GM21360 (cell line): ENCODE results near the gene APBB3.
"Not testable (repeated sequence)": the region's sequence is repeated elsewhere in the genome, so short reads cannot be mapped to it uniquely, and the experiment has no call there.

Experiments
- ATAC-seq: cut with Tn5 transposase; IDR thresholded peaks from one replicate; pipeline ENCODE4 v1.9.1; 2021; ENCODE audit warnings: mild to moderate bottlenecking, moderate library complexity; ENCODE audit not compliant: unreplicated experiment

The APBB3 gene

DNA sequence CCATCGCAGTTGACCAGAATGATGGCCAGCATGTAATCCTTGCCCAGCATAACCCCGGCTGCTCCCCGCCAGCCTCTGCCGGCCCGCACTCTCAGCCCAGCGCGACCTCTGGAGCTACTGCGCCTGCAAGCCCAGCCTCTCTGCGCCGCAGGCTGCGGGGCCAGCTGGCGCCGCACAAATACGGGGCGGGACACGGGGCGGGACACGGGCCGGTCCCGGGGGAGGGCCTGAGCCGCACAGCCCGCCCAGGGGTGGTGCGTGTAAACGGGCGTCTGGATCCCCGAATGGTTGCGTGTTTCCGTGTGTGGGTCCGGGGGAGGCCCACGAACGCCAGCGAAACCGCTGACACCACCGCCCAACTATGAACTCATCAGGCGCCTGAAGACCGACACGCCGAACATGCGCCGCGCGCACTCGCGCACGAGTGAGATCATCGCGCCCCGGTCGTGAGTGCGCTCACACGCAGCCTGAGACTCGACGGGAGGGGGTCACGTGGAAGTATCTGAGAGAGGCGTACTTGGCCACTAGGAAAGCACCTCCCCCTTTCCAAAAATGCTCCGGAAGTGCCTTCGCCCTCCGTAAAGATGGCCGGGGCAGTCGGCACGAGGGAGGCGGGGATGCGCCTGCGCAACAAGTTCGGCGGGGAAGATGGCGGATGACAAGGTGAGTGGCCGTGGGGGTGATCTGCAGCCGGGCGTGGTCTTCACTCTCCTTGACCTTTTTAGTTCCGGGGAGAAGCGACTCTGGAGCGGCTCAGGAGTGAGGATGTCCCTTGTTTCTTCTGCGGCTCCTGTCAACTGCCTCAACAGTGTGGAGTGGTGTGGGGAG is at the start of gene APBB3, which contains the start of gene SLC35A4:
Gene APBB3 (minus strand): TSS at position 403 of the 828 bp plus-strand sequence. CDS start 353 bp downstream, at position 50.
Gene SLC35A4 (plus strand): TSS at position 633 of the 828 bp plus-strand sequence. CDS start 2,342 bp downstream, outside the sequence.
- ATAC-seq: peak; percentile 90

DNA sequence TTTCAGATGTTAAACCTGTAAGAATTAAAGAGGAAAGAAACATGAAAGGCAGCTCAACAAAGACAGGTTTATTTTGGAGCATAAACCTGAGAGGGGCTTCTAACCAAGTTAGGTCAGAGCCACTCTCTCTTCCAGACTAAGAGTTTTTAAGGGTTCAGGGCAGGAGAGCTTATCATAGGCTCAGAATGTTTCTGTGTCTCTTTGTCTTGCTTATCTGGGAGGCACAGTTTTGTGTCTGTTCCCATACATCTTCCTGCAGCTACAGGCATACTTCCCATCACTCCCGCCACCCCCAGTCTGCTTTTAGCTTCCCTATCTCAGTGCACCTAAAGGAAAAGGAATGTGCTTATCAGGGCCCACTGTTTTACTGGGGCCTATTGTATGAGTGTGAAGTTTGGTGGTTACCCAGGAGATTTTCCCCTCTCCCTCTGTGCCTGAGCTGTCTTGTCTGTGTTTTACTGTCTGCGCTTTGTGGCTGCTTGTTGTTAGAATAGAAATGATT is 46.7 kb upstream of the APBB3 start:
- ATAC-seq: no peak

DNA sequence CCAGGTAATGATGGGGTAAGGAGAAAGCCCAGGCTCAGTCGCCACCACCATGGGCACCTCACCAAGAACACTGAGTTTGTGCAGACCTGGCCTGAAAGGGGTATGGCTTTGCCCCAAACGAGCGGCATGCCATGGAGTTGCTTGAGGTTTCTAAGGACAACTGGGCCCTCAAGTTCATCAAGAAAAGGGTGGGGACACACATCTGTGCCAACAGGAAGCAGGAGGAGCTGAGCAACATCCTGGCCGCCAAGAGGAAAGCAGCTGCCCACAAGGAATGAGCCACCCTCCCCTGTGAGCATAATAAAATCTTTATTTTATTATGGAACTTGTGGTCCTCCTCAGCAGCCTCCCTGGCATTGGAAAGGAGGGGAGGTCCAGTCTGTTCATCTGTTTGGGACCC is 44.7 kb upstream of the APBB3 start:
- no peak for ATAC-seq

DNA sequence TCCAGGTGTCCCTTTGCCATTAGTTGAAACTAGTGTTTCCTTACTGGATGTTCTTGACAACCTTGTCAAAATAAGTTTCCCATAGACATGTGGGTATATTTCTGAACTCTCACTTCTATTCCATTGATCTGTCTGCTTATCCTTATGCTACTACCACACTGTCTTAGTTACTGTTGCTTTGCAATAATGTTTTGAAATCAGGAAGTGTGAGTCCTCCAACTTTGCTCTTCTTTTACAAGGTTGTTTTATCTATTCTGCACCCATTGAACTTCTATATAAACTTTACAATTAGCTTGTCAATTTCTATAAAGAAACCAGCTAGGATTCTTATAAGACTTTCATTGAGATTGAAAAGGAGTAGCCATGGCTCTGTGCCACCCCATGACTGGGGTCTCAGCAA is 44.3 kb upstream of the APBB3 start:
- no peak for ATAC-seq

DNA sequence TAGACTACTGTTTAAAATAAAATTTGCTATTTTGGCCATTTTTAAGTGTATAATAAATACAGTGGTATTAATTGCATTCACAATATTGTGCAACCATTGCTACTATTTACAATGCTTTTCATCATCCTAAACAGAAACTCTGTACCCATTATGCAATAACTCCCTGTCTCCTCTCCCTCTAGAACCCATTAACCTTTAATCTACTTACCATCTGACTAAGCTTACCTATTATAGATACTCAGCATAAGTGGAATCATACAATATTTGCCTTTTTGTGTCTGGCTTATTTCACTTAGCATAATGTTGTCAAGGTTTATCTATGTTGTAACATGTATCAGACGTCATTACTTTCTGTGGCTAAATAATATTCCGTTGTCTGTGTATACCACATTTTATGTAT is 42.6 kb upstream of the APBB3 start:
- no peak for ATAC-seq

DNA sequence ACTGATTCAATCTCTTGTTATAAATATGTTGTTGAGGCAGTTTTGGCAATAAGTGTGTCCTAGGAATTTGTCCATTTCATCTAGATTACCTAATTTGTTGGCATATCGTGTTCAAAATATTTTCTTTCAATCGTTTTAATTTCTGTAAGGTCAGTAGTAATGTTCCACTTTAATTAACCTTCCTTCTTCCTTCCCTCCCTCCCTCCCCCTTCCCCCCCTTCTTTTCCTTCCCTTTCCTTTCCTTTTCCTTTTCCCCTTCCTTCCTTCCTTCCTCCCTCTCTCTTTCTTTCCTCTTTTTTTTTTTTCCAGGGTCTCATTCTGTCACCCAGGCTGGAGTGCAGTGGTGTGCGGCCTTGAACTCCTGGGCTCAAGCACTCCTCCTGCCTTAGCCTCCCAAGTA is 41.5 kb upstream of the APBB3 start:
- ATAC-seq: no peak

GRCh38 chr5:140603734-140604133 is 39.3 kb upstream of the APBB3 start:
- no peak for ATAC-seq

- ATAC-seq: not testable (repeated sequence)
Measured at GRCh38 chr5:140603446-140603698, 39.0 kb upstream of the APBB3 start.

GRCh38 chr5:140602147-140602546 is 37.7 kb upstream of the APBB3 start:
- ATAC-seq: no peak

- no peak for ATAC-seq
Measured at GRCh38 chr5:140600096-140600495, 35.7 kb upstream of the APBB3 start.

DNA sequence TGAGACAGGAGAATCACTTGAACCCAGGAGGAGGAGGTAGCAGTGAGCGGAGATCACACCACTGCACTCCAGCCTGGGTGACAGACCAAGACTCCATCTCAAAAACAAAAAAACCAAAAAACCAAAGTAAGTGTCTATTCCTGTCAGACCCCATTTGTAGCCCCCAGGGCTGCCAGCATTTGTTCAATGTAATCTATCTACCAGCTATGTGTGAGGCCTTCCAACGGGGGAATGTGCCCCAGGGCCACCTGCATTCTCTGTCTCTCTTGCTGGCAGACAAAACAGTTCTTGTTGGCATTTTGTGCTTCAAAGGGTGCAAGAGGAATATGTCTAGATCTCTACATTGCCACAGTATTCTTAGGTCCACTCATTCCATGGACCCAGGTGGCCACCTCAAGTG is 34.4 kb upstream of the APBB3 start:
- ATAC-seq: no peak

- no peak for ATAC-seq
Measured at GRCh38 chr5:140596321-140596741, 31.9 kb upstream of the APBB3 start.

GRCh38 chr5:140595538-140596300 is 31.3 kb upstream of the APBB3 start:
- ATAC-seq: no peak

DNA sequence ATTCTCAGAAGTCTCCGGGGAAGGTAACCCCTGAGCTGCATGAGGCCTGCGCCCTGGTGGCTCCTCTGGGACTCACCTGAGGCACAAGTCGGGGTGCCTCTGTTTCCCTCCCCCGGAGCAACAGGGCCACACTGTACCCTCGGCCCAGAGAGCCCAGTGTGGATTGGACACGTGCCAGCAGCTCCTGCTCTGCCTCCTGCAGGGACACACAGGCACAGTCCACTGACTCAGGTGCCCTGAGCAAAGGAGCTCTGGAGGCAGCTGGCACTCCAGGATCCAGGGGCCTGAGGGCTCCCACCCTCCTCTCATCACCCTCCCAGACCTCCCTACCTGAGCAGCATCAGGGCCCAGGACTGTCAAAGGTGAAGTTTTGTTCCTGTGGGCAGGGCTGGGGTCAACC is 29.8 kb upstream of the APBB3 start:
- no peak for ATAC-seq

GRCh38 chr5:140593070-140593469 is 28.7 kb upstream of the APBB3 start:
- not testable (repeated sequence) for ATAC-seq

DNA sequence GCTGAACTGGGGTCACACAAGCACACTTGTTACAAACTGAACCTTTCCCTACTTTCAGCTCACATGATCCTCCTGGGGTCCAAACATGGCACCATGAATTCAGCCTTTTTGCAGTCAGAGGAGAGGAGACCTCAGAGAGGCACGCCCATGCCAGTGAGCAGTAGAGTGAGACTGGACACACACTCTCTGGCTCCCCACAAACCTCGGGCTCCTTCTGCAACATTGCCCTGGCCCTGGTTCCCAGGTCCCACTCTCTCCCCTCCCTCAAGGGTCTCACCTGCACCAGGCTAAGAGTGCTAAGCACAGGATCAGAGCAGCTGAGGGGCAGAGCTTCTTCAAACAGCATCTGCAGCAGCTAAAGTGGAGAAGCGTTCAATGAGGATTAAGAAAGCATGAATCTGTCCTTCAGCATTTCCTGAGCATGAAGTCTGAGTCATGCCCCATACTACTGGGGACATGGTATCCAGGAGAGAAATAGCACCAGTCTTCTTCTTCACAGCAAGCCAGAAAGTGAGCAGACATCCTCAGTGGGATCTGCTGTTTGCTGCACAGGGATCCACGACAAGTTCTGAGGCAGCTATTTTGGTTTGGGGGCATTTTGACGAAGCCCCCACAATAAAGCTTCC is 27.5 kb upstream of the APBB3 start:
- ATAC-seq: no peak

DNA sequence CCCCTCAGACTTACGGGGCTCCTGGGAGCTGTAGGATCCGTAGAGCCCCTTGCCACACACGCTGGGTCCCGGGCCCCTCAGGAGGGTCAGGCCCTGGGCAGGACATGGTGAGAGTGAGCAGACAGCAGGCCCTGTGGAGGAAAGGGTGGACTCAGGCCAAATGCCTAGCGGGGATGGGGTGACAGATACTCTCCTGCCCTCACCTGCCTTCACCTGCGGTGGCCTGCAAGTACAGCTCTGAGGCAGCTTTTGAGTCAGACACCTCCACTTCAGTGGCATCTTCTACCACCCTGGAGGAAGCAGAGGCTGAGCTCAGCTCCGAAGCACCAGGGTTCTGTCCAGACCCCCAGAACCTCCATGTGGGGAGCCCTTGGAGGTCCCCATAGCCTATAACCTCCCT is 26.5 kb upstream of the APBB3 start:
- ATAC-seq: no peak

- ATAC-seq: no peak
Measured at GRCh38 chr5:140588311-140589070, 24.1 kb upstream of the APBB3 start.

DNA sequence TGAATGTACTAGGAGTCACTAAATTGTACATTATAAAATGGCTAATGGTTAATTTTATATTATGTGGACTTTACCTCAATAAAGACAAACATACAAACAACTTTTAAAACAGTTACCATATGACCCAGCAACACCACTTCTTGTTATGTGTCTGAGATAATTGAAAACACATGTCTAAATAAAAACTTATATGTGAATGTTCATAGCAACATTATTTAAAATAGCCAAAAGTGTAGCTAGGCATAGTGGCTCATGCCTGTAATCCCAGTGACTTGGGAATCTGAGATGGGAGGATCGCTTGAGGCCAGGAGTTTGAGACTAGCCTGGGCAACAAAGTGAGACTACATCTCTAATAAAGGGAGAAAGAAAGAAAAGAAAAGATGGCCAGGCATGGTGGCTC is 23.1 kb upstream of the APBB3 start:
- no peak for ATAC-seq

GRCh38 chr5:140579188-140579747 is 14.9 kb upstream of the APBB3 start:
- ATAC-seq: not testable (repeated sequence)
